NCI-H2029 treated with DMSO at 0.1 percent for 48 hours (cell line): Measurements from ENCODE around the gene CHST15.
"Not testable (repeated sequence)": the region's sequence is repeated elsewhere in the genome, so short reads cannot be mapped to it uniquely, and the experiment has no call there.

Experiments
- DNase-seq: peaks from one replicate; lab custom pipeline; 2025; lab: John Stamatoyannopoulos, UW

Gene CHST15

GRCh38 chr10:124124123-124124768, 30.8 kb upstream of the CHST15 start:
- DNase-seq: no peak

GRCh38 chr10:124123156-124123555, 29.8 kb upstream of the CHST15 start:
- DNase-seq: no peak

GRCh38 chr10:124122211-124122610, 28.8 kb upstream of the CHST15 start:
- no peak for DNase-seq

GRCh38 chr10:124120410-124121061, 27.1 kb upstream of the CHST15 start:
- no peak for DNase-seq

- no peak for DNase-seq
Observed at GRCh38 chr10:124119946-124120345, 26.5 kb upstream of the CHST15 start.

GRCh38 chr10:124119216-124119615, 25.8 kb upstream of the CHST15 start:
- no peak for DNase-seq

GRCh38 chr10:124117833-124118232, 24.4 kb upstream of the CHST15 start:
- DNase-seq: no peak

- DNase-seq: no peak
Observed at GRCh38 chr10:124117511-124117785, 24.1 kb upstream of the CHST15 start.

GRCh38 chr10:124116771-124117510, 23.5 kb upstream of the CHST15 start:
- no peak for DNase-seq

- no peak for DNase-seq
Observed at GRCh38 chr10:124114696-124115095, 21.3 kb upstream of the CHST15 start.

- DNase-seq: no peak
Observed at GRCh38 chr10:124112891-124113580, 19.6 kb upstream of the CHST15 start.

GRCh38 chr10:124110882-124111281, 17.5 kb upstream of the CHST15 start:
- no peak for DNase-seq

- DNase-seq: no peak
Observed at GRCh38 chr10:124109261-124109660, 15.9 kb upstream of the CHST15 start.

GRCh38 chr10:124107072-124107471, 13.7 kb upstream of the CHST15 start:
- no peak for DNase-seq

GRCh38 chr10:124106241-124106879, 13.0 kb upstream of the CHST15 start:
- DNase-seq: no peak

- no peak for DNase-seq
Observed at GRCh38 chr10:124105594-124105993, 12.2 kb upstream of the CHST15 start.

- DNase-seq: no peak
Observed at GRCh38 chr10:124105045-124105444, 11.6 kb upstream of the CHST15 start.

GRCh38 chr10:124104011-124104627, 10.7 kb upstream of the CHST15 start:
- no peak for DNase-seq

GRCh38 chr10:124101351-124101750, 8.0 kb upstream of the CHST15 start:
- DNase-seq: no peak

GRCh38 chr10:124100651-124101050, 7.3 kb upstream of the CHST15 start:
- not testable (repeated sequence) for DNase-seq

- no peak for DNase-seq
Observed at GRCh38 chr10:124100124-124100523, 6.7 kb upstream of the CHST15 start.

- no peak for DNase-seq
Observed at GRCh38 chr10:124099604-124100003, 6.2 kb upstream of the CHST15 start.
